Left ventricle myocardium superior (tissue), 1 donor: ENCODE data around the gene MAPRE2. TPM values are rescaled to one million over a fixed set of nuclear protein-coding genes. Genes with fewer than 3 reads are reported as not detected.

Experiments
- ATAC-seq: fragments of 200-7000 bp; cut with Tn5 transposase; one replicate; pipeline ENCODE4 v1.9.1; 2020; ENCODE audit warnings: mild to moderate bottlenecking, moderate library complexity
- DNase-seq: peaks from one replicate; pipeline ENCODE4 v3.0.0-alpha.2; 2020
- intact Hi-C: fragments of 100-400 bp; cut with micrococcal nuclease; formaldehyde crosslinking; loops from one replicate; pipeline ENCODE4 v1.11.0; 2022
- total RNA-seq: library from RNA; stranded (reverse); fragmentation: NEBNext Ultra II Directional; extraction: Animal tissue kit (Norgen Biotek cat#: 25700); gene quantifications from one replicate; pipeline ENCODE4 v1.2.1, GENCODE V29; 2021
- donor health status: DM: no; HTN: yes; CAD: no; lungs with severe emphysema.

The MAPRE2 gene
- total RNA-seq, 1 donor from 2014 or later: 111 TPM

- DNase-seq: no peak
- intact Hi-C loops: no loop called here
- no peak for ATAC-seq
Measured at GRCh38 chr18:35186291-35187034, 145.2 kb downstream of the MAPRE2 start.

DNA sequence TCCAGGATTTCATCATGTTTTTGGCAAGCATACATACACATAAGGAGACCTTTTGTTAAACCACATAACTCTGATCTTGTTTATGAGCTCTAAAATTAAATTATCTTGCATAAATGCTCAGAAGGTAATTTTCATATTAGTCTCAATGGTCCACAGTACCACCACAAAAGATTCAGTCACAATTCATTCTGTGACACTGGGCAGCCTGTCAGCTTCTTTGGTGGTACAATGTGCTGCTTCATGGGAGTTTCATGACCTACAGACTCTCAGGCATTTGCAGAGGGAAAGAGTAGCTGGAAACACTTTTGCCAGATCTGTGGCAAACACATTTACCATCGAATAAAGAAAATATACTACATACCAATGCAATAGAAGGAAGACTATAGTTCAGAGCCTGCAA is 148.3 kb downstream of the MAPRE2 start:
- ATAC-seq (no peak), DNase-seq (no peak)
- intact Hi-C loops: no loop called here

- no peak for DNase-seq
- intact Hi-C loops: no loop called here
- ATAC-seq: no peak
Measured at GRCh38 chr18:35190948-35191697, 149.9 kb downstream of the MAPRE2 start.

GRCh38 chr18:35191698-35192025 is 150.4 kb downstream of the MAPRE2 start:
- DNase-seq: no peak
- intact Hi-C loops: no loop called here
- no peak for ATAC-seq

- DNase-seq (no peak), ATAC-seq (no peak)
- intact Hi-C loops: no loop called here
Measured at GRCh38 chr18:35192415-35192814, 151.2 kb downstream of the MAPRE2 start.

Other genes starting within 250 kb of the MAPRE2 start
- gene ZNF397, start 199.6 kb downstream of the MAPRE2 start, total RNA-seq: 15.9 TPM
- gene ZSCAN30, start 248.8 kb downstream of the MAPRE2 start, total RNA-seq: 13.2 TPM